PC-3 (cell line): Measurements from ENCODE around the gene BSN.

ENCODE experiments used
- EZH2phosphoT487 ChIP-seq: fragments of 300-600 bp; sonication (generic); IDR thresholded peaks from 2 replicates; pipeline ENCODE4 v1.6.1; 2018; ENCODE audit warnings: mild to moderate bottlenecking, antibody characterized with exemption, low read length, borderline replicate concordance
- TF ChIP-seq, protein P1 (sequence below): fragments of 300-600 bp; sonication (generic); conservative IDR thresholded peaks from 2 replicates; pipeline ENCODE4 v1.5.1; 2017; ENCODE audit warnings: antibody characterized with exemption, low read depth, mild to moderate bottlenecking, low read length

- TF ChIP-seq EZH2phosphoT487: no peak
- TF ChIP-seq, protein P1, sequence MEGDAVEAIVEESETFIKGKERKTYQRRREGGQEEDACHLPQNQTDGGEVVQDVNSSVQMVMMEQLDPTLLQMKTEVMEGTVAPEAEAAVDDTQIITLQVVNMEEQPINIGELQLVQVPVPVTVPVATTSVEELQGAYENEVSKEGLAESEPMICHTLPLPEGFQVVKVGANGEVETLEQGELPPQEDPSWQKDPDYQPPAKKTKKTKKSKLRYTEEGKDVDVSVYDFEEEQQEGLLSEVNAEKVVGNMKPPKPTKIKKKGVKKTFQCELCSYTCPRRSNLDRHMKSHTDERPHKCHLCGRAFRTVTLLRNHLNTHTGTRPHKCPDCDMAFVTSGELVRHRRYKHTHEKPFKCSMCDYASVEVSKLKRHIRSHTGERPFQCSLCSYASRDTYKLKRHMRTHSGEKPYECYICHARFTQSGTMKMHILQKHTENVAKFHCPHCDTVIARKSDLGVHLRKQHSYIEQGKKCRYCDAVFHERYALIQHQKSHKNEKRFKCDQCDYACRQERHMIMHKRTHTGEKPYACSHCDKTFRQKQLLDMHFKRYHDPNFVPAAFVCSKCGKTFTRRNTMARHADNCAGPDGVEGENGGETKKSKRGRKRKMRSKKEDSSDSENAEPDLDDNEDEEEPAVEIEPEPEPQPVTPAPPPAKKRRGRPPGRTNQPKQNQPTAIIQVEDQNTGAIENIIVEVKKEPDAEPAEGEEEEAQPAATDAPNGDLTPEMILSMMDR: no peak
Observed at GRCh38 chr3:49530231-49530630, 24.0 kb upstream of the BSN start.
